ENCODE results near the gene GATAD2B. TPM values are rescaled to one million over a fixed set of nuclear protein-coding genes. Genes with fewer than 3 reads are reported as not detected.
"Not testable (repeated sequence)": the region's sequence is repeated elsewhere in the genome, so short reads cannot be mapped to it uniquely, and the experiment has no call there.

The GATAD2B gene
- polyA plus RNA-seq, 10 donors, result 12.5 to 20.1 (median 17.9) TPM

DNA sequence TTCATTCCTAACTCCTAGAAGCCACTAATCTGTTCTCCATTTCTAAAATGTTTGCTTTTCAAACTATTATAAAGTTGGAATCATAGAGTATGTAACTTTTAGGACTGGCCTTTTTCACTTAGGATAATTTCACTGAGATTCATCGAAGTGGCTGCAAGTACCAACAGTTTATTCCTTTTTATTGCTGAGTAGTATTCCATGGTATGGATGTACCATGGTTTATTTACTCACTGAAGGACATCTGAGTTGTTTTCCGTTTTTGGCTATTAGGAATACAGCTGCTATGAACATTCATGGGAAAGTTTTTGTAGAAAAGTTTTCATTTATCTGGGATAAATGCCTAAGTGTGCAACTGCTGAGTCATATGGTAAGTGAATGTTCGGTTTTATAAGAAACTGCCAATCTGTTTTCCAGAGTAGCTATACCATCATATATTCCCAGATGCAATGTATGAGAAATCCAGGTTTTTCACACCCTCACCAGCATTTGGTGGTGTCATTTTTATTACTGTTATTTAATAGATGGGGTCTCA is 81.2 kb downstream of the GATAD2B start:
- DNase-seq, result no peak

DNA sequence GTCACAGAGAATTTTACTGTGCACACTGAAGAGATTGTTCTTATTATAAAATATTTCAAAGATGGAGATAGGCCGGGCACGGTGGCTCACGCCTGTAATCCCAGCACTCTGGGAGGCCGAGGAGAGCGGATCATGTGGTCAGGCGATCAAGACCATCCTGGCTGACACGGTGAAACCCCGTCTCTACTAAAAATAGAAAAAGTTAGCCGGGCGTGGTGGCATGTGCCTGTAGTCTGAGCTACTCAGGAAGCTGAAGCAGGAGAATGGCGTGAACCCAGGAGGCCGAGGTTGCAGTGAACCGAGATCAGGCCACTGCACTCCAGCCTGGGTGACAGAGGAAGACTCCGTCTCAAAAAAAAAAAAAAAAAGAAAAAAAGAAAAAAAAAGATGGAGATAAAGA is 82.0 kb downstream of the GATAD2B start:
- DNase-seq, result not testable (repeated sequence)

DNA sequence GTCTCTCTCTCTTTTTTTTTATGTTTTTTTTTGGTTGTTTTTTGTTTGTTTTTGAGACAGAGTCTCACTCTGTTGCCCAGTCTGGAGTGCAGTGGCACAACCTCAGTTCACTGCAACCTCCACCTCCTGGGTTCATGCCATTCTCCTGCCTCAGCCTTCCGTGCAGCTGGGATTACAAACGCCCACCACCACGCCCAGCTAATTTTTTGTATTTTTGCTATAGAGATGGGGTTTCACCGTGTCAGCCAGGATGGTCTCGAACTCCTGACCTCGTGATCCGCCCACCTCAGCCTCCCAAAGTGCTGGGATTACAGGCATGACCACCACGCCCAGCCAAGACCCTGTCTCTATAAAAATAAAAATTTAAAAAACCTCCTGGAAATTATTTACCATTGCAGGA is 88.8 kb downstream of the GATAD2B start:
- DNase-seq, result not testable (repeated sequence)

- no peak for DNase-seq
Observed at GRCh38 chr1:153833171-153833570, 89.6 kb downstream of the GATAD2B start.

GRCh38 chr1:153832293-153832692 is 90.5 kb downstream of the GATAD2B start:
- DNase-seq, result no peak

GRCh38 chr1:153831026-153831425 is 91.7 kb downstream of the GATAD2B start:
- no peak for DNase-seq

DNA sequence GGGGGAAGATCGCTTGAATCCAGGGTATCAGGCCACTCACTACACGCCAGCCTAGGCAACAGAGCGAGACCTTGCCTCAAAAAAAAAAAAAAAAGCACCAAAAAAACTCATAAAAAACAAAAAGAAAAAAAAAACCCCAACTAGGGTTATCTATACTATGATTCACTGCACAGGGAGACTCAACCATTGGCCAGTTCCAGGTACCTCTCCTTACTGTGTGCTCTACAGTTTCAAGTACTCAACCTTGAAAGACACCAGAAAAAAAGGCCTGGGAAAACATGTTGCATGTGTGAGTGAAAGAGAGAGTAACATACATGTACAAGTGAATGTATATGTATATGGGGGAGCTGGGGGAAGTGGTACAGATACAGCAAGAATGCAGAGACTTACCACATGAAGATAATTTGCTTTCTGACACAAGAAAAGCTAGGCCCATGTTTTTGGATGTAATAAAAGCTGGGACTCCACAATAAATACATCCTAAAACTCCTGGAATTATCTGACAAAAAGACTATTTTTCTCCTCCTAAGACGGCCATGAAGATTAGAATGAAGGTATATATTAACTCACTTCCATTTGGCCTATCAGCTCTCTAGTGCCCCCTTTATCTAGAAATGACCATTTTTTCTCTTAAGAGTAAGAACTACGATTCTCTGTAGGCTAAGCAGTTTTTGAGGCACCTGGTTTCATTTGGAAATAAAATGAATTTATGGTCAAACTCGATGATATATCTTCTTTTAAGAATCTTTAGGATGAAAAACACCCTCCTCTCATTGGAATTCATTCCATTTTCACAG is 95.4 kb downstream of the GATAD2B start:
- no peak for DNase-seq

DNA sequence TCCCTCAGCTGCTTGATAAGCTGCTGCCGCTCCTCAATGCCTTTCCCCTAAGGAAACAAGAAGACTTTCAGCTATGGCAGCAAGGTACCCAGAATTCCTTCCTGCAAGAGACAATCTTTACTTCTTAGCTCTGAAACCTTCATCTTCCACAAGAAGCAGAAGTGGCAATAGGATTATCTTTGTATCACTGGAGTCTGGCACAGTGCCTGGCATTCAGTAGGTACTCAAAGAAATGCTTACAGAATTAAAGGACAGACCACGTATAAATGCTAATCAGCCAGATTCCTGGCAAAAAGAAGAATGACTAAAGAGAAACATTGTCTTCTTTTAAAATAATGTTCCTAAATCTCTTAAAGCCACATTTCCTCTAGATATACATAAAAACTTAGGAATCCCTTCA is 103.9 kb downstream of the GATAD2B start:
- DNase-seq, result no peak

GRCh38 chr1:153816283-153816889 is 106.4 kb downstream of the GATAD2B start:
- DNase-seq, result peak in 1 of 3 donors; percentile 22

GRCh38 chr1:153805886-153806719 is 116.7 kb downstream of the GATAD2B start:
- no peak for DNase-seq

- peak in 2 of 3 donors; percentile 45 to 66 for DNase-seq
Observed at GRCh38 chr1:153805042-153805745, 117.6 kb downstream of the GATAD2B start.

- no peak for DNase-seq
Observed at GRCh38 chr1:153804112-153804511, 118.7 kb downstream of the GATAD2B start.

DNA sequence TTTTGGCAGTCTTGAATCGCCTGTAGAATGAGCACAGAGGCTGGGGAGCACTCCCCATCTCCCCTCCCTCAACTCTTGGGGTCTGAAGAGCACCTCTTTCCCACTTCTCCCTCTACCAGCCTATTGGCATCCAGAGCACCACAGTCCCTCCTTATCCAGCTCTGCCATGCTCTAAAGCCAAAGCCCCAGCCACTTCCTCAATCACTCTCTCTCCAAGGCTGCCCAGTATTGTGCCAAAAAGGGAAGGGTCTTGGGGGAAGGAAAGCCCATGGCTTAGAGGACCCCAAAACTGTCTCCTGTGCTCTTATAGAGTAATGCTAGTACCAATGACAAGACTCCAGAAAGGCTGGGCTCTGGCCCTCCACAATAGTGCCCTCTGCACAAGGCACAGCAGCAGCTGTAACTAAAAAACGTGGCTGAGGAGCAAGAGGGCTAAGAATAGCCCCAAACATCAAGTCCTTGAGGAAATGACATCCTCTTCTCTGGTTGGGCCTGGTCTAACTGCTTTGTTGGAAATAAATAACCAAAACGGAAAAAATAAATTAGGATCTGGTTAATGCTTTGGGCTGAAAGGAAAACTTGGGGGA is 119.2 kb downstream of the GATAD2B start:
- DNase-seq, result no peak

GRCh38 chr1:153801786-153802697 is 120.7 kb downstream of the GATAD2B start:
- DNase-seq, result no peak

DNA sequence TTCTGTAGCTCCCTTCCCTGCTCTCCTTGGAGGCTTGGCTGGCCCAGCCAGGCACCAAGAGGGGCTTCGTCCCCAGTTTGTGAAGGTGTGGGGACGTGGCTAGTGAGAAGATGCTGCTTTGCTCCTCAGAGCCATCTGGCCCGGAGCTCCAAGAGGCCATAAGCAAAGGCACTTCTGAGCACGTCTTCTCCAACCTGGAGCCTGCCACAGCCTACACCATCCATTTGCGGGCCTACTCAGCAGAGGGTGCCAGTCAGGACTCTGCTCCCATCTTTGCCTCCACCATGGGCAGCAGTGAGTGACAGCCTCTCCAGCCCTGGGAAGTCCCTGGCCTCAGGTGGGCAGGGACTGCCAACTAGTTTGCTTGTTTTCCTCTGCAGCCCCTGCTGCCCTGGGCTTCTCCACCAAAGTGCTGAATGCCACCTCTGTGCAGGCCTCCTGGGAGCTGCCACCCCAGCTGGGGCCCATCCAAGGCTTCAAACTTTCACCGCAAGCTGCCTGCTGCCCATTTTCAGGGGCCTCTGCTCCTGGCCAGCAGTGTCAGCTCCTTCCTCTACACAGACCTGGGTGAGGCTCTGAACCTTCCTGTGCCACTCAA is 121.6 kb downstream of the GATAD2B start:
- no peak for DNase-seq

DNA sequence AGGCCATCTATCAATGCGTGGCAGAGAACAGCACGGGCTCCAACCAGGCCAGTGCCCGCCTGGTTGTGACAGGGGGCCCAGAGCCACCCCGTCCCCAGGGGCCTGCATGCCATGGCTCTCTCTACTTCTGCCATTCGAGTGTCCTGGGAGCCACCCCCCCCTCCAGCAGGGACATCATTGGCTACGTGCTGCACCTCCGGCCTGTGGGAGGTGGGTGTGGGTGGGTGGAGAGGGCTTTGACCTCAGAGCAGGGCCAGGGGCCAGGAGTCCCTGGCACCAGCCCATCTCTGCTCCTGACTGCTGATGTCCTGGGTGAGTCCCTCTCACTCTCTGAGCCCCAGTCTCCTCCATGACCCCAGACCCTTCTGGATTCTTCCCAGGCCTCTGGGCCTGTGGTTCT is 122.3 kb downstream of the GATAD2B start:
- no peak for DNase-seq

GRCh38 chr1:153799566-153800465 is 123.0 kb downstream of the GATAD2B start:
- DNase-seq, result no peak

DNA sequence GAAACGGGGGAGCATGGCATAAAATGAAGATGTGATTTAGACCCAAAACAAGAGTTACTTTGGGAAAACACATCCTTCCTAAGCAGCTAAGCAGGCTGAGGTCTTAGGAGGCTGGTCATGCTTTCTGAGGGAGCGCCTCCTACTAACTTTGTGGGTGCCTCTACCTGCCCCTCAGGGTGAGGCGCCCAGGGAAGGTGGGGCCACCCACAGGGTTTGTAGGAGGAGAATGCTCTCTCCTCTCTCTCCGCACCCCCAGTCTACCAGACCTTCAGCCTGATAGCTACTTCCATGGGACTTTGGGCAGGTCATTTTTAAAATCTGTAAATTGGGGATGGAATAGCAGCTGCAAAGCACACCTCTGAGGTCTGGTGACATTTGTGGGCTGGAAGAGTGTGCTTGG is 123.8 kb downstream of the GATAD2B start:
- no peak for DNase-seq

- no peak for DNase-seq
Observed at GRCh38 chr1:153798468-153798780, 124.3 kb downstream of the GATAD2B start.
